GM12878 (cell line): Measurements from ENCODE around the gene C2orf68. TPM values are rescaled to one million over a fixed set of nuclear protein-coding genes. Genes with fewer than 3 reads are reported as not detected.

Source experiments
- CBFB ChIP-seq: IDR thresholded peaks from 2 replicates; pipeline ENCODE4 v1.6.1; 2016; ENCODE audit warnings: antibody characterized with exemption, low read depth
- CHD1 ChIP-seq: IDR thresholded peaks from 2 replicates; pipeline ENCODE4 v1.6.1; 2012; ENCODE audit warnings: low read depth, low read length, improper control_type of control experiment
- CHD4 ChIP-seq: fragments of 200-600 bp; sonication (generic); IDR thresholded peaks from 2 replicates; pipeline ENCODE4 v1.6.1; 2016; ENCODE audit warnings: mild to moderate bottlenecking
- DPF2 ChIP-seq: fragments of 450-650 bp; IDR thresholded peaks from 2 replicates; pipeline ENCODE4 v1.6.1; 2017; ENCODE audit warnings: mild to moderate bottlenecking
- EGR1 ChIP-seq, 2 experiments: IDR thresholded peaks; 1 replicate in 1 of 2; 2 replicates in 1 of 2; pipeline ENCODE4 v1.6.1; 2011 to 2012; ENCODE audit warnings: low read depth in 2 of 2, low read length in 2 of 2, borderline replicate concordance in 1 of 2, mild to moderate bottlenecking in 1 of 2, moderate library complexity in 1 of 2
- FOS ChIP-seq: IDR thresholded peaks from 3 replicates; pipeline ENCODE4 v1.6.1; 2011; ENCODE audit warnings: borderline replicate concordance; ENCODE audit not compliant: insufficient read length; ENCODE audit errors: extremely low read depth
- FOXK2 ChIP-seq: fragments of 450-650 bp; IDR thresholded peaks from 2 replicates; pipeline ENCODE4 v1.6.1; 2017; ENCODE audit warnings: mild to moderate bottlenecking, moderate library complexity
- JUNB ChIP-seq: IDR thresholded peaks from 2 replicates; pipeline ENCODE4 v1.6.1; 2016; ENCODE audit warnings: antibody characterized with exemption, mild to moderate bottlenecking
- LARP7 ChIP-seq: fragments of 450-650 bp; IDR thresholded peaks from 2 replicates; pipeline ENCODE4 v1.6.1; 2017; ENCODE audit warnings: mild to moderate bottlenecking
- NRF1 ChIP-seq: conservative IDR thresholded peaks from 2 replicates; pipeline ENCODE4 v1.6.1; 2011; ENCODE audit warnings: mild to moderate bottlenecking, low read depth, low read length, improper control_type of control experiment
- PRDM15 ChIP-seq: fragments of 450-650 bp; formaldehyde crosslinking; IDR thresholded peaks from 2 replicates; pipeline ENCODE4 v1.4.0; 2020; ENCODE audit warnings: mild to moderate bottlenecking, moderate library complexity
- RB1 ChIP-seq: fragments of 450-650 bp; formaldehyde crosslinking; IDR thresholded peaks from 2 replicates; pipeline ENCODE4 v1.6.1; 2017; ENCODE audit warnings: mild to moderate bottlenecking, borderline replicate concordance
- SMAD5 ChIP-seq: IDR thresholded peaks from 2 replicates; pipeline ENCODE4 v1.6.1; 2016; ENCODE audit warnings: antibody characterized with exemption, low read depth
- STAT1 ChIP-seq: fragments of 450-650 bp; conservative IDR thresholded peaks from 2 replicates; pipeline ENCODE4 v1.6.1; 2014; ENCODE audit warnings: antibody characterized with exemption, mild to moderate bottlenecking
- STAT3 ChIP-seq: IDR thresholded peaks from 2 replicates; pipeline ENCODE4 v1.6.1; 2011; ENCODE audit warnings: low read depth, low read length, improper control_type of control experiment
- SUZ12 ChIP-seq: fragments of 200-600 bp; sonication (generic); IDR thresholded peaks from one replicate; pipeline ENCODE4 v1.6.1; 2018; ENCODE audit warnings: antibody characterized with exemption, mild to moderate bottlenecking; ENCODE audit not compliant: unreplicated experiment
- TBL1XR1 ChIP-seq: IDR thresholded peaks from 2 replicates; pipeline ENCODE4 v1.6.1; 2012; ENCODE audit warnings: low read depth, low read length, improper control_type of control experiment
- ZNF384 ChIP-seq: IDR thresholded peaks from 2 replicates; pipeline ENCODE4 v1.6.1; 2012; ENCODE audit warnings: low read depth, mild to moderate bottlenecking, low read length, improper control_type of control experiment, borderline replicate concordance
- ZSCAN29 ChIP-seq: fragments of 450-650 bp; IDR thresholded peaks from 2 replicates; pipeline ENCODE4 v1.6.1; 2017; ENCODE audit warnings: mild to moderate bottlenecking, moderate library complexity
- polyA plus RNA-seq, 11 experiments: library from polyadenylated mRNA; depleted of rRNA in 4 of 11; unstranded in 6 of 11; stranded (reverse) in 5 of 11; fragments of >200 nt; fragmentation: Nextera tagmentation in 4 of 11; fragmentation: Illumina TruSeq in 1 of 11; extraction: Ambion mirVana in 4 of 11; extraction: Trizol in 1 of 11; gene quantifications; 1 replicate in 1 of 11; 2 replicates in 10 of 11; pipeline versions ENCODE4 v1.2.1 to v1.2.3, GENCODE V29; 2011 to 2016; ENCODE audit warnings: inconsistent platforms in 2 of 11, missing spikeins in 2 of 11, low read depth in 1 of 11
- total RNA-seq, 4 experiments: library from RNA; depleted of rRNA in 3 of 4; stranded (reverse); fragments of >200 nt in 3 of 4; fragmentation: Illumina TruSeq in 1 of 4; extraction: Trizol in 1 of 4; gene quantifications; 2 replicates each; pipeline versions ENCODE4 v1.2.1 to v1.2.3, GENCODE V29; 2013 to 2021
- TF ChIP-seq, protein P1 (sequence below): fragments of 450-650 bp; IDR thresholded peaks from 2 replicates; pipeline ENCODE4 v1.6.1; 2014; ENCODE audit warnings: mild to moderate bottlenecking
- TF ChIP-seq, protein P2 (sequence below): fragments of 450-650 bp; formaldehyde crosslinking; IDR thresholded peaks from 2 replicates; pipeline ENCODE4 v1.4.0; 2022; ENCODE audit warnings: mild to moderate bottlenecking, moderate library complexity
- TF ChIP-seq, protein P3 (sequence below): fragments of 450-650 bp; conservative IDR thresholded peaks from 2 replicates; pipeline ENCODE4 v1.6.1; 2017; ENCODE audit warnings: mild to moderate bottlenecking, moderate library complexity

The C2orf68 gene
- total and polyA plus RNA-seq, 10 of the 15 experiments (the other 5 are each of a cell fraction or from before 2014, with no cell fraction given) = 12.7 to 56.1 (median 28.4) TPM

- TF ChIP-seq CHD1 (no peak), ZSCAN29 (no peak), SUZ12 (no peak), CBFB (no peak; the same call in 1 of the 2 replicates), STAT3 (no peak), STAT1 (no peak), DPF2 (no peak), JUNB (no peak), FOS (peak; percentile 83), SMAD5 (0 out of 2 replicates have a peak, but pooled peaks have one; percentile 48), CHD4 (no peak), PRDM15 (CRISPR knock-in tag) (no peak), FOXK2 (no peak; the same call in 1 of the 2 replicates), ZNF384 (no peak), LARP7 (peak; percentile 42; the same call in 1 of the 2 replicates), TBL1XR1 (no peak), RB1 (peak; percentile 38; the same call in 1 of the 2 replicates), NRF1 (no peak), EGR1 (IDR thresholded peaks at IDR 0.05; ENCODE audit: borderline replicate concordance in 1 of 2, low read depth in 2 of 2, low read length in 2 of 2) (no peak)
- TF ChIP-seq, protein P1, sequence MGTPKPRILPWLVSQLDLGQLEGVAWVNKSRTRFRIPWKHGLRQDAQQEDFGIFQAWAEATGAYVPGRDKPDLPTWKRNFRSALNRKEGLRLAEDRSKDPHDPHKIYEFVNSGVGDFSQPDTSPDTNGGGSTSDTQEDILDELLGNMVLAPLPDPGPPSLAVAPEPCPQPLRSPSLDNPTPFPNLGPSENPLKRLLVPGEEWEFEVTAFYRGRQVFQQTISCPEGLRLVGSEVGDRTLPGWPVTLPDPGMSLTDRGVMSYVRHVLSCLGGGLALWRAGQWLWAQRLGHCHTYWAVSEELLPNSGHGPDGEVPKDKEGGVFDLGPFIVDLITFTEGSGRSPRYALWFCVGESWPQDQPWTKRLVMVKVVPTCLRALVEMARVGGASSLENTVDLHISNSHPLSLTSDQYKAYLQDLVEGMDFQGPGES = peak; percentile 74
- TF ChIP-seq, protein P2, sequence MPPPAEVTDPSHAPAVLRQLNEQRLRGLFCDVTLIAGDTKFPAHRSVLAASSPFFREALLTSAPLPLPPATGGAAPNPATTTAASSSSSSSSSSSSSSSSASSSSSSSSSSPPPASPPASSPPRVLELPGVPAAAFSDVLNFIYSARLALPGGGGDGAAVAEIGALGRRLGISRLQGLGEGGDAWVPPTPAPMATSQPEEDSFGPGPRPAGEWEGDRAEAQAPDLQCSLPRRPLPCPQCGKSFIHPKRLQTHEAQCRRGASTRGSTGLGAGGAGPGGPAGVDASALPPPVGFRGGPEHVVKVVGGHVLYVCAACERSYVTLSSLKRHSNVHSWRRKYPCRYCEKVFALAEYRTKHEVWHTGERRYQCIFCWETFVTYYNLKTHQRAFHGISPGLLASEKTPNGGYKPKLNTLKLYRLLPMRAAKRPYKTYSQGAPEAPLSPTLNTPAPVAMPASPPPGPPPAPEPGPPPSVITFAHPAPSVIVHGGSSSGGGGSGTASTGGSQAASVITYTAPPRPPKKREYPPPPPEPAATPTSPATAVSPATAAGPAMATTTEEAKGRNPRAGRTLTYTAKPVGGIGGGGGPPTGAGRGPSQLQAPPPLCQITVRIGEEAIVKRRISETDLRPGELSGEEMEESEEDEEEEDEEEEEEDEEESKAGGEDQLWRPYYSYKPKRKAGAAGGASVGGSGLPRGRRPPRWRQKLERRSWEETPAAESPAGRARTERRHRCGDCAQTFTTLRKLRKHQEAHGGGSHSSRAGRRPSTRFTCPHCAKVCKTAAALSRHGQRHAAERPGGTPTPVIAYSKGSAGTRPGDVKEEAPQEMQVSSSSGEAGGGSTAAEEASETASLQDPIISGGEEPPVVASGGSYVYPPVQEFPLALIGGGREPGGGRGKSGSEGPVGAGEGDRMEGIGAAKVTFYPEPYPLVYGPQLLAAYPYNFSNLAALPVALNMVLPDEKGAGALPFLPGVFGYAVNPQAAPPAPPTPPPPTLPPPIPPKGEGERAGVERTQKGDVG (CRISPR knock-in tag) = no peak
- TF ChIP-seq, protein P3, sequence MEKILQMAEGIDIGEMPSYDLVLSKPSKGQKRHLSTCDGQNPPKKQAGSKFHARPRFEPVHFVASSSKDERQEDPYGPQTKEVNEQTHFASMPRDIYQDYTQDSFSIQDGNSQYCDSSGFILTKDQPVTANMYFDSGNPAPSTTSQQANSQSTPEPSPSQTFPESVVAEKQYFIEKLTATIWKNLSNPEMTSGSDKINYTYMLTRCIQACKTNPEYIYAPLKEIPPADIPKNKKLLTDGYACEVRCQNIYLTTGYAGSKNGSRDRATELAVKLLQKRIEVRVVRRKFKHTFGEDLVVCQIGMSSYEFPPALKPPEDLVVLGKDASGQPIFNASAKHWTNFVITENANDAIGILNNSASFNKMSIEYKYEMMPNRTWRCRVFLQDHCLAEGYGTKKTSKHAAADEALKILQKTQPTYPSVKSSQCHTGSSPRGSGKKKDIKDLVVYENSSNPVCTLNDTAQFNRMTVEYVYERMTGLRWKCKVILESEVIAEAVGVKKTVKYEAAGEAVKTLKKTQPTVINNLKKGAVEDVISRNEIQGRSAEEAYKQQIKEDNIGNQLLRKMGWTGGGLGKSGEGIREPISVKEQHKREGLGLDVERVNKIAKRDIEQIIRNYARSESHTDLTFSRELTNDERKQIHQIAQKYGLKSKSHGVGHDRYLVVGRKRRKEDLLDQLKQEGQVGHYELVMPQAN = peak; percentile 72
Observed at GRCh38 chr2:85595301-85596025, 16.4 kb downstream of the C2orf68 start, which contains the start of gene RNF181 (continued).
